Activated CD4-positive, alpha-beta T cell treated with anti-CD3 and anti-CD28 coated beads, Interleukin-10, Interleukin-2, amounts not matched to agents 100 ng/mL and 50 ng/mL, durations not matched to agents 16 hours and 8 hours (primary cell): ENCODE data around the gene SRRM2.
"Not testable (repeated sequence)": the region's sequence is repeated elsewhere in the genome, so short reads cannot be mapped to it uniquely, and the experiment has no call there.

Experiments
- DNase-seq: peaks from one replicate; pipeline ENCODE4 v3.0.0-alpha.2; 2020

Gene SRRM2

DNA sequence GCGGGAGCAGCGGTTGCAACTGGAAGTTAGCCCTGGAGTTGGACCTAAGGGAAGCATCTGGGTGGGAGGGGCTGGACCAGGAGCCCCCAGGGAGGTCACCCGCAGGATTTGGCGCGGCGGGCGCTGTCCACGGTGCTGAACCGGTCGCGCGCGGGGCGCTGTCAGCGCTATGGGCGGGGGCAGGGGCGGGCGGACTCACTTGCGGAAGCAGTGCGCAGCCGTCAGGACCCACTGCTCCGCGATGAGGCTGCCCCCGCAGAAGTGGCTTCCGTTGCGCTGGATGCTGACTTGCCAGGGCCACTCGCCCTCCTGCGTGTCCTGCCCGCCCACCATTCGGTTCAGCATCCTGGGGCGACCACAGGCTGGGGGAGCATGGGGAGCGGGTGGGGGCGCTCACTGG, 36.9 kb upstream of the SRRM2 start:
- DNase-seq, result peak; percentile 66

GRCh38 chr16:2715966-2716885, 36.2 kb upstream of the SRRM2 start:
- DNase-seq, result no peak

- no peak for DNase-seq
Observed at GRCh38 chr16:2716948-2717347, 35.5 kb upstream of the SRRM2 start.

- DNase-seq, result no peak
Observed at GRCh38 chr16:2717383-2718263, 34.8 kb upstream of the SRRM2 start.

DNA sequence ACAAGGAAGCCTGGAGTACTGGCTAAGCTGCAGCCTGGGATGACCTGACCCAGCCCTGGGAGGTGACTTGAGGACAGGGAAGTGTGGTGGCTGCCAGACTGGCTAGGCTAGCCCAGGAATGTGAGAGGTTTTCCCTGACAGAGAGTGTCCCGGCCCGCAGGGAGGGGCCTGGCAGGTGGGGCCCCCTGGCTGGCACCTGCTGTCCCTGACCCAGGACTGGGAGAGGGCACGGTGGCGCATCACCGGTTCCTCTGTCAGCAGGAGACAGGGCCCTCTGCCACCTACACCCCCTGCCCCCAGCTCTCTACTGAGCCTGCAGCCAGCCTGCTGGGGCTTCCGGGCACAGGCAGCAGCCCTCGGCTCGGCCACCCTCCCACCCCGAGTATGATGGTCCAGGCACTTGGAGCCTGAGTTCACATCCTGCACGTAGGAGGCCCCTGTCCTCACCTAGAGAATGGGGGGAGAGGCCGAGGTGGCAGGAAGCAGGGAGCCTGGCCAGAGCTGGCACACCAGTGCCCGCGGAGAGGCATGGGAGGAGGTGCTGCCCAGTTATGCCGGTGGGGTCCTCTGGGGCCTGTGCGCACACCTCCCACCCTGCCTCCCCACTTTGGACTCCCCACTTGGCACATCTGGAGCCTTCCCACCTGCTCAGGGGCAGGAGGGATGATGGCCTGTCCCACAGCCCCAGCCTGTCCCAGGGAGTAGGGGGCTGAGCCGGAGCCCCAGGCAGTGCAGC, 32.9 kb upstream of the SRRM2 start:
- DNase-seq, result no peak

DNA sequence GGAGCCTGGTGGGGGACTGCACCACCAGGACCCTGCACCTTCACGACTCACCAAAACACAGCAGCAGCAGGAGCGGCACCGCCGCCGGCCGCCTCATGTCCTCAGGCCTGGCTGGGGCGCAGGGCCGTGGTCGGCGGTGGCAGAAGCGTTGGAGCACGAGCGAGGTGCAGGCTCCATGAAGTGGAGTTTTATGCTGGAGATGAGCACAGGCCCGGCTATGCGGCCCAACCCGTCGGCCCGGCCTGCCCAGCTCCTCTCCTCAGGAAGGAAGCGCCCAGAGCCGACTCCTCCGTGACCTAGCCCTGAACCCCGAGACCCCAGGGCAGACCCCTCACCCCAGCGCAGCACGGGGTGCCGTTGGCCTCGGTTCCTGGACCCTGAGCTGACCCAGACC, 32.4 kb upstream of the SRRM2 start, which contains the start of gene PRSS27:
Gene PRSS27, minus strand, starts transcription at position 161 of the 394 bp plus-strand sequence. Its CDS starts 64 bp downstream, at position 97.
- DNase-seq, result no peak

DNA sequence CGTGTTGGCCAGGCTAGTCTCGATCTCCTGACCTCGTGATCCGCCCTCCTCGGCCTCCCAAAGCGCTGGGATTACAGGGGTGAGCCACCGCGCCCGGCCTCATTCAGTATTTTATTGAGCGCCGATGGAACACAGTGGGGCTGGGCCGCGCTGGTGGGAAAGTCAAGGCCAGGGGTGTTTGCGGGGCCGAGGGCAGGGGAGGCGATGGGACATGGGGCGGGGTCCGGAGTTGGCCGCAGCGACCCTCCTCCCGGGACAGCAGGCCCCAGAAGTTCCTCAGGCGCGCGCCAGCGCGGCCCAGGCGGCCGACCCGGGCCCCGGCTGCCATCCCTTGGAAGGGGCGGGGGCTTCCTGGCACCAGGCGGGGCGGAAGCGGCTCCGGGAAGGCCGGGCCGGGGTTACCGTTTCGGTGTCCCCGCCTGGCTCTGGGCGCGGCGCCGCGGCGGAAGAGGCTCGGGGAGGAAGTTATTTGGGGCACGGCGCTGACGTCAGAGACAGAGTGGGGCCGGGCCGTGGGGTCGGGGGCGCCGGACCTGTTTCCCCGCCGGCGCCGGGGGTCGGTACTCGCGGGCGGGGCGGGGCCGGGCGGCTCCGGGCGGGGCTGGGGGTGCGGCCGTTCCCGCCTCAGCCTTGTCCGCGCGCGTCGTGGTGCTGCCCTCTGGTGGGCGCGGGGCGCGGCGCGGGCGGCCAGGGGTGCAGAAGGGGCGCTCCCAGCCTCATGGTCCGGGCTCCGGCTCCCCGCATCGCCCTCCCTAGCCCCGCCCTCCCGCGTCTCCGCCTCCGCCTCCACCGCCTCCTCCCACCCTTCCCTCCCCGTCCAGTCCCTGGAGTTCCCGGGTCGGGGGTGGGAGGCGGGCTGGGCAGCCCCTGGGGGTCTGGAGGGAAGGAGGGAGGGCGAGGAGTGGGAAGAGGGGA, 31.5 kb upstream of the SRRM2 start:
- peak; percentile 94 for DNase-seq

- not testable (repeated sequence) for DNase-seq
Observed at GRCh38 chr16:2721634-2722173, 30.7 kb upstream of the SRRM2 start.

- DNase-seq, result no peak
Observed at GRCh38 chr16:2724088-2724676, 28.3 kb upstream of the SRRM2 start.

DNA sequence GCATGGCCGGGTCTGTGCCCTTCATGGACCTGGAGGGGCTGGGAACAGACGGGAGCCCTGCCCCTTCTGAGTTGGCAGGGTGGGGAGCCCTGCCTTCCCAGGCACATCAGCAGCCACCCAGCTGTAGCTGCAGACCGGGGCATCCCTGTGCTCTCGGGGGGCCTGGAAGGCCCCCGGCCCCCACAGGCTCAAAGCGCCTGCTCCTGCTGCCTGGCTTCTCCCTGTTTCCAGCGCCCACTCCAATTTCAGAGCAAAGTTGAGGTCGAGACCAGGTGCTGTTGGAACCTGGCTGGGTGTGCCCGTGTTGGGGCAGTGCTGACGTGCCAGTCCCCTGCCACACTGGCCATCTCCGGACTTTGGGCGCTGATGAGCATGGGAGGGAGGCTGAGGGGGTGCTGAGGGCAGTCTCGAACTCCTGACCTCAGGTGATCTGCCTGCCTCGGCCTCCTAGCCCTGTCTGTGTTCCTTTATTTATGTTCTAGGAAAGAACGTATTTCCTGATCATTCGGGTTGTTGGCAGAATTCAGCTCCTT, 27.6 kb upstream of the SRRM2 start:
- no peak for DNase-seq

GRCh38 chr16:2726923-2727322, 25.5 kb upstream of the SRRM2 start:
- no peak for DNase-seq

- DNase-seq, result no peak
Observed at GRCh38 chr16:2728034-2728433, 24.4 kb upstream of the SRRM2 start.

DNA sequence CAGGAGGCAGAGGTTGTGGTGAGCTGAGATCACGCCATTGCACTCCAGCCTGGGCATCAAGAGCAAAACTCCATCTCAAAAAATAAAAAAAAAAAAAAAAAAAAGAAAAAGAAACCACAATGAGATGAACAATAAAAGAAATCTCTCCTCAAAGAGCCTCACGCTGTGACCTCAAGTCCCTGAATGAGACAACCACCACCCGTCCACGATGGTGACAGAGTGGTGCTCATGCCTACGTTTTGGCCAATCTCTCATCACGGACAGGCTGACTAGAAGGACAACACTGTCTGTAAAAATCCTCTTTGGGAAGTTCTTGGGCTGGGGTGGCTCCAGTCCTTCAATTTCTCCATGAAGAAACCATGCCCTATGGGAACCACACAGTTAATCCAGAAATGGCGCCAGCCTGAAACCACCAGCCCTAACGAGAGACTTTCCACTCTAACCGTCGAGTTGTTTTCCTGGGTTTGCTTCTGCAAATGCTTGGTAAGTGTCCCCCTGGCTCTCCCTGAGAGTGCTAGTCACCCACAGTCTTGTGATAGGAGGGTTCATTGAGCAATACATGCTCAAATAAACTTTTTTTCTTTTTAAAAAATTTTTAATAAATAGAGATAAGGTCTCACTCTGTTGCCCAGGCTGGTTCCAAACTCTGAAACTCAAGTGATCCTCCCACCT, 17.5 kb upstream of the SRRM2 start:
- no peak for DNase-seq

GRCh38 chr16:2736476-2737237, 15.8 kb upstream of the SRRM2 start:
- no peak for DNase-seq

- DNase-seq, result no peak
Observed at GRCh38 chr16:2737238-2737605, 15.2 kb upstream of the SRRM2 start.

GRCh38 chr16:2737895-2738418, 14.5 kb upstream of the SRRM2 start:
- DNase-seq, result no peak

- no peak for DNase-seq
Observed at GRCh38 chr16:2738615-2739014, 13.8 kb upstream of the SRRM2 start.

- no peak for DNase-seq
Observed at GRCh38 chr16:2739625-2740430, 12.6 kb upstream of the SRRM2 start.
